ENCODE data around the gene JMY.

DNA sequence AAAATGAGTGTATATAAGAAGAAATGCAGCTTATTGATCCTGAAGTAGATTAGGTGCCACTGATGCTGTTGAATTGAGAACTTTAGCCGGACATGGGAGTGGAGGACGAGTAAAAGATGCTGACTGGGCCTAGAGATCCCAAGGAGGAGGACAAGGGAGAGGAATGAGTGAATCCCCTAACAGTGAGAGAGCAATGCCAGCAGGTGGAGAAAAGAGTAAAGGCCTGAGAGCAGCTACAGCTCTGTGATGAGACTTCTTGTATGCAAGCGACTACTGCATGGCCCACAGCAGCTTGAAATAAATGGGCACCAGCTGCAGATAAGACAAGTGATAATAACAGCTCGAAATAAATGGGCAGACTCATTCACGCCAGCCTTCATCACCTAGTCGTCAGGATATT, 44.5 kb upstream of the JMY start:
- no peak for TF ChIP-seq JUN (IDR thresholded peaks at IDR 0.05; ENCODE audit: borderline replicate concordance, insufficient read depth, insufficient read length, low read depth)
- TF ChIP-seq CTCF (IDR thresholded peaks at IDR 0.05; ENCODE audit: extremely low read depth in 1 of 2, insufficient read depth in 1 of 2, low read depth in 1 of 2, low read length in 2 of 2) = no peak
- no peak for TF ChIP-seq POLR2A (IDR thresholded peaks at IDR 0.05; ENCODE audit: low read depth, low read length)
- TF ChIP-seq GATA2 (IDR thresholded peaks at IDR 0.05; ENCODE audit: insufficient read depth, insufficient read length, low read depth, low read length) = no peak
- no peak for TF ChIP-seq FOS (IDR thresholded peaks at IDR 0.05; ENCODE audit: borderline replicate concordance, insufficient read depth, low read length)
- no peak for TF ChIP-seq EZH2 (IDR thresholded peaks at IDR 0.05; ENCODE audit: borderline replicate concordance, low read depth, low read length, severe bottlenecking)
- TF ChIP-seq POLR2AphosphoS5 (IDR thresholded peaks at IDR 0.05; ENCODE audit: insufficient read depth, low read depth, low read length) = no peak
